HepG2 (cell line): ENCODE data around the gene EIF3B. TPM values are rescaled to one million over a fixed set of nuclear protein-coding genes. Genes with fewer than 3 reads are reported as not detected.

ENCODE experiments used
- ATAC-seq: fragments of 200-7000 bp; cut with Tn5 transposase; 3 replicates; pipeline ENCODE4 v1.9.1; 2020; ENCODE audit warnings: mild to moderate bottlenecking, moderate library complexity
- BruUV-seq: library from RNA; stranded (reverse); fragments of 400-500 nt; replicated peaks from 2 replicates; lab custom pipeline; 2021; lab: Mats Ljungman, UMichigan
- CTCF ChIA-PET: fragments of 300-600 bp; formaldehyde crosslinking; extraction: SDS; loops from one replicate; lab custom pipeline; 2021; ENCODE audit warnings: low total read pairs, inconsistent platforms, low intra/inter-chr PET ratio; lab: Yijun Ruan, JAX
- POLR2A ChIA-PET: fragments of 350-600 bp; sonication (Branson Sonifier 250); formaldehyde crosslinking; loops from one replicate; lab custom pipeline; 2020; ENCODE audit warnings: antibody characterized with exemption, inconsistent platforms; lab: Yijun Ruan, JAX
- DNase-seq: peaks from one replicate; pipeline ENCODE4 v3.0.0-alpha.2; 2015; ENCODE audit warnings: low spot score
- FAIRE-seq: peaks from 3 replicates; lab custom pipeline; 2011; peaks lifted over from hg19 to GRCh38; lab: Jason Lieb, UNC
- H2AFZ ChIP-seq: one replicate; pipeline ENCODE4 v1.6.1; 2011; ENCODE audit warnings: low read length, inconsistent platforms
- H3K27ac ChIP-seq: fragments of 300-600 bp; 3 replicates; pipeline ENCODE4 v1.8.0; 2011; ENCODE audit warnings: mixed run types, mild to moderate bottlenecking, mixed read lengths, low read length, inconsistent platforms; ENCODE audit not compliant: insufficient read depth; ENCODE audit errors: extremely low read length
- H3K27me3 ChIP-seq, 2 experiments: fragments of 200-600 bp in 1 of 2; 2 replicates in 1 of 2; 3 replicates in 1 of 2; pipeline versions ENCODE4 v1.6.0 to v1.8.0; 2011; ENCODE audit warnings: low read length in 2 of 2, mild to moderate bottlenecking in 2 of 2, moderate library complexity in 2 of 2, inconsistent platforms in 1 of 2; ENCODE audit not compliant: insufficient read depth in 2 of 2, control insufficient read depth in 1 of 2
- H3K36me3 ChIP-seq, 2 experiments: fragments of 200-600 bp in 1 of 2; replicated peaks in 1 of 2; 2 replicates in 1 of 2; 3 replicates in 1 of 2; pipeline versions ENCODE4 v1.5.1 to v1.8.0; 2011; ENCODE audit warnings: low read length in 2 of 2, inconsistent platforms in 1 of 2; ENCODE audit not compliant: insufficient read depth in 2 of 2, control insufficient read depth in 1 of 2
- H3K4me1 ChIP-seq: 2 replicates; pipeline ENCODE4 v1.5.1; 2012; ENCODE audit warnings: low read length, inconsistent platforms; ENCODE audit not compliant: insufficient read depth
- H3K4me2 ChIP-seq: 2 replicates; pipeline ENCODE4 v1.6.0; 2011; ENCODE audit warnings: low read depth, low read length, inconsistent platforms
- H3K4me3 ChIP-seq, 3 experiments: fragments of 200-600 bp in 1 of 3; sonication (generic), shearing (Covaris generic) in 1 of 3; replicated peaks in 1 of 3; 2 replicates each; pipeline ENCODE4 v1.5.1; 2011 to 2016; ENCODE audit warnings: low read length in 3 of 3, inconsistent platforms in 2 of 3, low read depth in 2 of 3, mild to moderate bottlenecking in 2 of 3, control low read depth in 1 of 3, mixed read lengths in 1 of 3; ENCODE audit not compliant: insufficient read depth in 1 of 3
- H3K79me2 ChIP-seq: one replicate; pipeline ENCODE4 v1.6.1; 2011; ENCODE audit warnings: low read length, inconsistent platforms; ENCODE audit not compliant: insufficient read depth
- H3K9ac ChIP-seq: 2 replicates; pipeline ENCODE4 v1.6.0; 2011; ENCODE audit warnings: mild to moderate bottlenecking, low read depth, low read length, inconsistent platforms; ENCODE audit not compliant: insufficient read depth
- H3K9me3 ChIP-seq: 2 replicates; pipeline ENCODE4 v1.5.1; 2012; ENCODE audit warnings: mild to moderate bottlenecking, low read length
- H4K20me1 ChIP-seq: 2 replicates; pipeline ENCODE4 v1.6.0; 2011; ENCODE audit warnings: inconsistent platforms, mild to moderate bottlenecking, low read length, moderate library complexity; ENCODE audit not compliant: insufficient read depth
- ATAD3A ChIP-seq: sonication (generic); formaldehyde crosslinking; IDR thresholded peaks from 2 replicates; pipeline ENCODE4 v1.4.0; 2020; ENCODE audit warnings: missing genetic modification reagents
- CBX1 ChIP-seq: IDR thresholded peaks from one replicate; pipeline ENCODE4 v1.6.1; 2016; ENCODE audit warnings: antibody characterized with exemption, low read depth
- CEBPG ChIP-seq: IDR thresholded peaks from 2 replicates; pipeline ENCODE4 v1.6.1; 2016
- KDM5B ChIP-seq: sonication (generic); formaldehyde crosslinking; IDR thresholded peaks from 2 replicates; pipeline ENCODE4 v1.4.0; 2020; ENCODE audit warnings: missing genetic modification reagents, mild to moderate bottlenecking, borderline replicate concordance
- ZNF484 ChIP-seq: sonication (generic); formaldehyde crosslinking; IDR thresholded peaks from 2 replicates; pipeline ENCODE4 v1.5.1; 2020; ENCODE audit warnings: mild to moderate bottlenecking, low read depth, missing genetic modification reagents, borderline replicate concordance
- ZNF501 ChIP-seq: sonication (generic); formaldehyde crosslinking; IDR thresholded peaks from 2 replicates; pipeline ENCODE4 v1.5.1; 2020; ENCODE audit warnings: mild to moderate bottlenecking, moderate library complexity, missing genetic modification reagents
- WGBS: methylation state at CpG from one replicate; pipeline ENCODE4 v1.1.6; 2017; ENCODE audit warnings: low lambda C conversion rate; 5-methylcytosine and 5-hydroxymethylcytosine counted together
- in situ Hi-C: cut with HindIII; loops from 2 replicates; pipeline ENCODE4 v1.10.0; 2017; ENCODE audit warnings: low pct_unique_long_range_greater_than_20kb; ENCODE audit not compliant: extremely low pct_ligation_motif_present
- intact Hi-C: fragments of 100-400 bp; cut with micrococcal nuclease; formaldehyde crosslinking; loops from one replicate; pipeline ENCODE4 v1.10.0; 2022; ENCODE audit not compliant: unreplicated experiment
- polyA plus RNA-seq, 8 experiments: library from polyadenylated mRNA; depleted of rRNA in 3 of 8; stranded (reverse) in 7 of 8; unstranded in 1 of 8; fragments of >200 nt; fragmentation: Illumina TruSeq in 4 of 8; extraction: Trizol in 4 of 8; gene quantifications; 2 replicates each; pipeline versions ENCODE4 v1.2.1 to v1.2.3, GENCODE V29; 2011 to 2016; ENCODE audit warnings: low read depth in 4 of 8, missing spikeins in 1 of 8, mixed read lengths in 1 of 8; ENCODE audit not compliant: insufficient read depth in 1 of 8
- total RNA-seq, 5 experiments: library from RNA; depleted of rRNA; stranded (reverse); fragments of >200 nt; fragmentation: Illumina TruSeq; extraction: Trizol; gene quantifications; 2 replicates each; pipeline ENCODE4 v1.2.3, GENCODE V29; 2016; ENCODE audit warnings: low read depth in 1 of 5
- TF ChIP-seq, protein P1 (sequence below): sonication (generic); formaldehyde crosslinking; IDR thresholded peaks from 2 replicates; pipeline ENCODE4 v1.5.1; 2020; ENCODE audit warnings: mild to moderate bottlenecking, missing genetic modification reagents
- TF ChIP-seq, protein P2 (sequence below), 2 experiments: fragments of 450-650 bp in 1 of 2; sonication (generic) in 1 of 2; formaldehyde crosslinking in 1 of 2; IDR thresholded peaks; 2 replicates each; pipeline versions ENCODE4 v1.6.1 to v1.8.0; 2016 to 2022; ENCODE audit warnings: antibody characterized with exemption in 1 of 2, mild to moderate bottlenecking in 1 of 2, missing genetic modification reagents in 1 of 2
- TF ChIP-seq, protein P3 (sequence below): sonication (generic); formaldehyde crosslinking; IDR thresholded peaks from 2 replicates; pipeline ENCODE4 v1.4.0; 2020; ENCODE audit warnings: mild to moderate bottlenecking, missing genetic modification reagents

EIF3B gene
- total and polyA plus RNA-seq, 2 of the 13 experiments (the other 11 are each of a cell fraction or from before 2014, with no cell fraction given) = 92.2 to 241 TPM

DNA sequence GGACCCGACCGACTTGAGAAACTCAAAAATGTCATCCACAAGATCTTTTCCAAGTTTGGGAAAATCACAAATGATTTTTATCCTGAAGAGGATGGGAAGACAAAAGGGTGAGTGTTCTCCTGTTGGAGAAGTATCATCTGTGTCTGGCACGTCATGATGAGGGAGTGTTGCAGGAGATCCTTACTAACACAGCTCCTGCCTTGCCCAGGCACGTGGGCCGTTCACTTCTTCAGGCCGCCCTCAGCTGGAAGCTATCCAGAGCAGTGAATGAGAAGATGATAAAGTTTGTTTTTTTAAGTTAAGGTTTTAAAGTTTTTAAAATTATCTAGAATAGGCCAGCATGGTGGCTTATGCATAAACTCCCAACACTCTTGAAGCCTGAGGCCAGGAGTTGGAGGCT, 6.2 kb downstream of the EIF3B start:
- FAIRE-seq = no peak
- Histone ChIP-seq H3K4me1 (peaks cover 43% of the 10 kb centered on the region), H3K36me3 (peaks cover 31 to 78% of the 10 kb centered on the region in 2 experiments), H3K9ac (no peak overlapping the region), H4K20me1 (peaks cover 47% of the 10 kb centered on the region), H3K27ac (no peak overlapping the region), H3K9me3 (no peaks in the 10 kb centered on the region), H3K4me3 (no peak overlapping the region), H3K27me3 (no peaks in the 10 kb centered on the region; a peak in 1 of 5 replicates), H3K79me2 (peaks cover 59% of the 10 kb centered on the region), H3K4me2 (no peak overlapping the region), H2AFZ (no peak overlapping the region)
- 84% methylated on average over 6 of the region's 6 CpGs for WGBS
- BruUV-seq = no TSS peak
- no peak for DNase-seq
- no peak for ATAC-seq
- ChIA-PET POLR2A (interaction anchor here (1.1 kb wide), 1 partner anchor 23 kb away, joined by 3 read pairs; no protein-coding TSS in a partner anchor), CTCF (no interaction called here)
- in situ Hi-C loops (no loop called here), intact Hi-C loops (loop anchor here (5.0 kb wide), 1 partner anchor 37 kb away; no protein-coding TSS in a partner anchor)
- TF ChIP-seq ZNF501 (CRISPR knock-in tag) = no peak
- no peak for TF ChIP-seq ZNF484 (CRISPR knock-in tag)
- TF ChIP-seq, protein P1, sequence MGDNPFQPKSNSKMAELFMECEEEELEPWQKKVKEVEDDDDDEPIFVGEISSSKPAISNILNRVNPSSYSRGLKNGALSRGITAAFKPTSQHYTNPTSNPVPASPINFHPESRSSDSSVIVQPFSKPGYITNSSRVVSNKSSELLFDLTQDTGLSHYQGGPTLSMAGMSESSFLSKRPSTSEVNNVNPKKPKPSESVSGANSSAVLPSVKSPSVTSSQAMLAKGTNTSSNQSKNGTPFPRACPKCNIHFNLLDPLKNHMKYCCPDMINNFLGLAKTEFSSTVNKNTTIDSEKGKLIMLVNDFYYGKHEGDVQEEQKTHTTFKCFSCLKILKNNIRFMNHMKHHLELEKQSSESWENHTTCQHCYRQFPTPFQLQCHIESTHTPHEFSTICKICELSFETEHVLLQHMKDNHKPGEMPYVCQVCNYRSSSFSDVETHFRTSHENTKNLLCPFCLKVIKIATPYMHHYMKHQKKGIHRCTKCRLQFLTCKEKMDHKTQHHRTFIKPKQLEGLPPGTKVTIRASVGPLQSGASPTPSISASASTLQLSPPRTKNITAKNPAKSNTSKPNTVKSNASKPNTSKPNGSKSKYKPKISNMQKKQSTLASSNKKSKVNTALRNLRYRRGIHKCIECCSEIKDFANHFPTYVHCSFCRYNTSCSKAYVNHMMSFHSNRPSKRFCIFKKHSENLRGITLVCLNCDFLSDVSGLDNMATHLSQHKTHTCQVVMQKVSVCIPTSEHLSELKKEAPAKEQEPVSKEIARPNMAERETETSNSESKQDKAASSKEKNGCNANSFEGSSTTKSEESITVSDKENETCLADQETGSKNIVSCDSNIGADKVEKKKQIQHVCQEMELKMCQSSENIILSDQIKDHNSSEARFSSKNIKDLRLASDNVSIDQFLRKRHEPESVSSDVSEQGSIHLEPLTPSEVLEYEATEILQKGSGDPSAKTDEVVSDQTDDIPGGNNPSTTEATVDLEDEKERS (CRISPR knock-in tag) = no peak
- TF ChIP-seq, protein P2, sequence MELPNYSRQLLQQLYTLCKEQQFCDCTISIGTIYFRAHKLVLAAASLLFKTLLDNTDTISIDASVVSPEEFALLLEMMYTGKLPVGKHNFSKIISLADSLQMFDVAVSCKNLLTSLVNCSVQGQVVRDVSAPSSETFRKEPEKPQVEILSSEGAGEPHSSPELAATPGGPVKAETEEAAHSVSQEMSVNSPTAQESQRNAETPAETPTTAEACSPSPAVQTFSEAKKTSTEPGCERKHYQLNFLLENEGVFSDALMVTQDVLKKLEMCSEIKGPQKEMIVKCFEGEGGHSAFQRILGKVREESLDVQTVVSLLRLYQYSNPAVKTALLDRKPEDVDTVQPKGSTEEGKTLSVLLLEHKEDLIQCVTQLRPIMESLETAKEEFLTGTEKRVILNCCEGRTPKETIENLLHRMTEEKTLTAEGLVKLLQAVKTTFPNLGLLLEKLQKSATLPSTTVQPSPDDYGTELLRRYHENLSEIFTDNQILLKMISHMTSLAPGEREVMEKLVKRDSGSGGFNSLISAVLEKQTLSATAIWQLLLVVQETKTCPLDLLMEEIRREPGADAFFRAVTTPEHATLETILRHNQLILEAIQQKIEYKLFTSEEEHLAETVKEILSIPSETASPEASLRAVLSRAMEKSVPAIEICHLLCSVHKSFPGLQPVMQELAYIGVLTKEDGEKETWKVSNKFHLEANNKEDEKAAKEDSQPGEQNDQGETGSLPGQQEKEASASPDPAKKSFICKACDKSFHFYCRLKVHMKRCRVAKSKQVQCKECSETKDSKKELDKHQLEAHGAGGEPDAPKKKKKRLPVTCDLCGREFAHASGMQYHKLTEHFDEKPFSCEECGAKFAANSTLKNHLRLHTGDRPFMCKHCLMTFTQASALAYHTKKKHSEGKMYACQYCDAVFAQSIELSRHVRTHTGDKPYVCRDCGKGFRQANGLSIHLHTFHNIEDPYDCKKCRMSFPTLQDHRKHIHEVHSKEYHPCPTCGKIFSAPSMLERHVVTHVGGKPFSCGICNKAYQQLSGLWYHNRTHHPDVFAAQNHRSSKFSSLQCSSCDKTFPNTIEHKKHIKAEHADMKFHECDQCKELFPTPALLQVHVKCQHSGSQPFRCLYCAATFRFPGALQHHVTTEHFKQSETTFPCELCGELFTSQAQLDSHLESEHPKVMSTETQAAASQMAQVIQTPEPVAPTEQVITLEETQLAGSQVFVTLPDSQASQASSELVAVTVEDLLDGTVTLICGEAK (IDR thresholded peaks at IDR 0.05) = no peak
- TF ChIP-seq, protein P2 (CRISPR knock-in tag; IDR thresholded peaks at IDR 0.05) = no peak
- TF ChIP-seq, protein P3, sequence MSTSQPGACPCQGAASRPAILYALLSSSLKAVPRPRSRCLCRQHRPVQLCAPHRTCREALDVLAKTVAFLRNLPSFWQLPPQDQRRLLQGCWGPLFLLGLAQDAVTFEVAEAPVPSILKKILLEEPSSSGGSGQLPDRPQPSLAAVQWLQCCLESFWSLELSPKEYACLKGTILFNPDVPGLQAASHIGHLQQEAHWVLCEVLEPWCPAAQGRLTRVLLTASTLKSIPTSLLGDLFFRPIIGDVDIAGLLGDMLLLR = no peak
- TF ChIP-seq KDM5B (CRISPR knock-in tag) = no peak
- TF ChIP-seq ATAD3A (CRISPR knock-in tag) = no peak
- TF ChIP-seq CBX1 = no peak
- no peak for TF ChIP-seq CEBPG (CRISPR knock-in tag)
